GM23338 (cell line): ENCODE data around the gene PIGA. TPM values are rescaled to one million over a fixed set of nuclear protein-coding genes. Genes with fewer than 3 reads are reported as not detected.

Experiments used
- ATAC-seq: fragments of 200-7000 bp; cut with Tn5 transposase; 3 replicates; pipeline ENCODE4 v1.9.1; 2020
- DNase-seq: peaks from one replicate; pipeline ENCODE4 v3.0.0-alpha.2; 2015; ENCODE audit warnings: low spot score
- H2AFZ ChIP-seq: fragments of 200-600 bp; sonication (generic); 2 replicates; pipeline ENCODE4 v1.8.0; 2016; ENCODE audit warnings: antibody characterized with exemption, mild to moderate bottlenecking, moderate library complexity
- H3F3A ChIP-seq: fragments of 200-600 bp; sonication (generic); replicated peaks from 2 replicates; pipeline ENCODE4 v1.8.0; 2017; ENCODE audit warnings: antibody characterized with exemption, mixed run types, low read depth
- H3K27ac ChIP-seq: fragments of 200-600 bp; sonication (generic); 2 replicates; pipeline ENCODE4 v1.6.1; 2016; ENCODE audit warnings: low read depth
- H3K27me3 ChIP-seq: fragments of 200-600 bp; sonication (generic); 2 replicates; pipeline ENCODE4 v1.8.0; 2016; ENCODE audit warnings: mild to moderate bottlenecking, mixed run types, moderate library complexity; ENCODE audit not compliant: insufficient read depth
- H3K36me3 ChIP-seq: fragments of 200-600 bp; sonication (generic); 2 replicates; pipeline ENCODE4 v1.8.0; 2016; ENCODE audit warnings: mild to moderate bottlenecking; ENCODE audit not compliant: insufficient read depth
- H3K4me1 ChIP-seq: fragments of 200-600 bp; sonication (generic); 2 replicates; pipeline ENCODE4 v1.8.0; 2016; ENCODE audit warnings: mild to moderate bottlenecking, moderate library complexity; ENCODE audit not compliant: insufficient read depth
- H3K4me2 ChIP-seq: fragments of 200-600 bp; sonication (generic); 2 replicates; pipeline ENCODE4 v1.7.1; 2017; ENCODE audit warnings: mixed run types
- H3K4me3 ChIP-seq: fragments of 200-600 bp; sonication (generic); 2 replicates; pipeline ENCODE4 v1.6.1; 2016; ENCODE audit warnings: mixed run types
- H3K79me2 ChIP-seq: fragments of 200-600 bp; sonication (generic); replicated peaks from 2 replicates; pipeline ENCODE4 v1.8.0; 2017; ENCODE audit warnings: mild to moderate bottlenecking; ENCODE audit not compliant: insufficient read depth
- H3K9me2 ChIP-seq: fragments of 200-600 bp; sonication (generic); 2 replicates; pipeline ENCODE4 v1.8.0; 2017; ENCODE audit not compliant: insufficient read depth
- H4K20me1 ChIP-seq: fragments of 200-600 bp; sonication (generic); replicated peaks from 2 replicates; pipeline ENCODE4 v1.8.0; 2017; ENCODE audit warnings: mild to moderate bottlenecking; ENCODE audit not compliant: insufficient read depth
- H3K27ac Mint-ChIP-seq: 2 replicates; pipeline ENCODE4 v1.8.0; 2020; ENCODE audit warnings: inconsistent platforms, mild to moderate bottlenecking, moderate library complexity, mixed read lengths
- H3K27me3 Mint-ChIP-seq: 3 replicates; pipeline ENCODE4 v1.8.0; 2022; ENCODE audit warnings: low read depth, mild to moderate bottlenecking, moderate library complexity, mixed read lengths, inconsistent platforms; ENCODE audit not compliant: insufficient read depth, poor library complexity
- H3K36me3 Mint-ChIP-seq: 3 replicates; pipeline ENCODE4 v1.8.0; 2021; ENCODE audit warnings: low read depth, mild to moderate bottlenecking, inconsistent platforms, moderate library complexity, mixed read lengths
- H3K4me1 Mint-ChIP-seq: 3 replicates; pipeline ENCODE4 v1.8.0; 2020; ENCODE audit warnings: mild to moderate bottlenecking, inconsistent platforms, mixed read lengths
- H3K4me3 Mint-ChIP-seq: 3 replicates; pipeline ENCODE4 v1.8.0; 2021; ENCODE audit warnings: moderate library complexity, mild to moderate bottlenecking, inconsistent platforms, mixed read lengths
- H3K9me3 Mint-ChIP-seq: 3 replicates; pipeline ENCODE4 v1.8.0; 2020; ENCODE audit warnings: moderate library complexity, mild to moderate bottlenecking, inconsistent platforms, mixed read lengths
- CREB1 ChIP-seq: fragments of 250-450 bp; sonication (Bioruptor Pico); IDR thresholded peaks from 2 replicates; pipeline ENCODE4 v1.5.0; 2020; ENCODE audit warnings: low read depth, mild to moderate bottlenecking, moderate library complexity
- CTCF ChIP-seq, 2 experiments: fragments of 200-600 bp in 1 of 2; sonication (generic) in 1 of 2; conservative IDR thresholded peaks; 2 replicates each; pipeline versions ENCODE4 v1.5.1 to v1.6.1; 2016 to 2017; ENCODE audit warnings: antibody characterized with exemption in 2 of 2, low read depth in 2 of 2, mild to moderate bottlenecking in 2 of 2, moderate library complexity in 1 of 2
- ETS1 ChIP-seq: IDR thresholded peaks from 2 replicates; pipeline ENCODE4 v1.6.1; 2016; ENCODE audit warnings: antibody characterized with exemption
- EZH2 ChIP-seq: fragments of 200-600 bp; sonication (generic); IDR thresholded peaks from one replicate; pipeline ENCODE4 v1.8.0; 2017; ENCODE audit warnings: antibody characterized with exemption, mild to moderate bottlenecking, low read depth; ENCODE audit not compliant: unreplicated experiment
- EZH2phosphoT487 ChIP-seq: fragments of 200-600 bp; sonication (generic); IDR thresholded peaks from one replicate; pipeline ENCODE4 v1.8.1; 2018; ENCODE audit warnings: antibody characterized with exemption; ENCODE audit not compliant: unreplicated experiment
- JUNB ChIP-seq: IDR thresholded peaks from one replicate; pipeline ENCODE4 v1.6.1; 2016; ENCODE audit warnings: antibody characterized with exemption; ENCODE audit not compliant: unreplicated experiment
- NANOG ChIP-seq: IDR thresholded peaks from 2 replicates; pipeline ENCODE4 v1.6.1; 2016; ENCODE audit warnings: antibody characterized with exemption, borderline replicate concordance
- POLR2AphosphoS5 ChIP-seq: IDR thresholded peaks from 2 replicates; pipeline ENCODE4 v1.6.1; 2016; ENCODE audit warnings: antibody characterized with exemption, low read depth
- REST ChIP-seq: IDR thresholded peaks from one replicate; pipeline ENCODE4 v1.6.1; 2018; ENCODE audit warnings: antibody characterized with exemption; ENCODE audit not compliant: unreplicated experiment
- STAT1 ChIP-seq: IDR thresholded peaks from one replicate; pipeline ENCODE4 v1.6.1; 2016; ENCODE audit warnings: antibody characterized with exemption; ENCODE audit not compliant: unreplicated experiment
- ZNF114 ChIP-seq: fragments of 250-450 bp; sonication (Bioruptor Pico); IDR thresholded peaks from 2 replicates; pipeline ENCODE4 v1.5.0; 2020; ENCODE audit warnings: mild to moderate bottlenecking, moderate library complexity
- ZNF331 ChIP-seq: fragments of 250-450 bp; sonication (Bioruptor Pico); IDR thresholded peaks from 2 replicates; pipeline ENCODE4 v1.5.0; 2020; ENCODE audit warnings: low read depth, mild to moderate bottlenecking, moderate library complexity
- polyA plus RNA-seq: library from polyadenylated mRNA; unstranded; fragments of >200 nt; fragmentation: Nextera tagmentation; extraction: Ambion mirVana; gene quantifications from 2 replicates; pipeline ENCODE4 v1.2.1, GENCODE V29; 2016
- total RNA-seq: library from RNA; depleted of rRNA; stranded (reverse); fragments of >200 nt; shearing (Covaris generic); gene quantifications from 2 replicates; pipeline ENCODE4 v1.2.3, GENCODE V29; 2014

The PIGA gene
- total and polyA plus RNA-seq, 2 experiments from 2014 or later, result 3.5 to 12.1 TPM

GRCh38 chrX:15376956-15377355, 41.6 kb upstream of the PIGA start (continued):
- TF ChIP-seq CTCF (conservative IDR thresholded peaks at IDR 0.05; ENCODE audit: low read depth in 2 of 2) (no peak), EZH2phosphoT487 (no peak), ETS1 (no peak), REST (no peak), CREB1 (CRISPR knock-in tag) (no peak), NANOG (no peak)

- DNase-seq (no peak), ATAC-seq (no peak)
- H3K27ac ChIP-seq, result no peak overlapping the region
- no peak overlapping the region for H2AFZ ChIP-seq
- Mint-ChIP-seq H3K4me3 (no peak overlapping the region), H3K4me1 (peaks cover 19% of the 10 kb centered on the region), H3K27ac (no peak overlapping the region), H3K9me3 (no peaks in the 10 kb centered on the region), H3K36me3 (peaks cover 3% of the 10 kb centered on the region; the same call in 1 of the 3 replicates), H3K27me3 (peaks cover 2% of the 10 kb centered on the region)
- H3K36me3 ChIP-seq, result no peaks in the 10 kb centered on the region
- no peaks in the 10 kb centered on the region for H3F3A ChIP-seq
- no peaks in the 10 kb centered on the region for H3K79me2 ChIP-seq
- no peak overlapping the region for H3K4me3 ChIP-seq
- no peaks in the 10 kb centered on the region for H3K9me2 ChIP-seq
- no peak overlapping the region for H3K4me2 ChIP-seq
- H3K27me3 ChIP-seq, result no peaks in the 10 kb centered on the region
- no peaks in the 10 kb centered on the region for H4K20me1 ChIP-seq
- no peaks in the 10 kb centered on the region for H3K4me1 ChIP-seq
- no peak for TF ChIP-seq JUNB
- no peak for TF ChIP-seq NANOG
- no peak for TF ChIP-seq EZH2phosphoT487
- no peak for TF ChIP-seq REST
- no peak for TF ChIP-seq ZNF331 (CRISPR knock-in tag)
- no peak for TF ChIP-seq ETS1
- no peak for TF ChIP-seq ZNF114
- no peak for TF ChIP-seq CTCF (conservative IDR thresholded peaks at IDR 0.05; ENCODE audit: low read depth in 2 of 2)
- TF ChIP-seq POLR2AphosphoS5, result no peak
- no peak for TF ChIP-seq EZH2
- no peak for TF ChIP-seq STAT1
- TF ChIP-seq CREB1 (CRISPR knock-in tag), result no peak
Measured at GRCh38 chrX:15373976-15374375, 38.7 kb upstream of the PIGA start.
